Heart left ventricle (tissue), 16 donors: ENCODE measurements around the gene METRNL. TPM values are rescaled to one million over a fixed set of nuclear protein-coding genes. Genes with fewer than 3 reads are reported as not detected.

ENCODE experiments used
- ATAC-seq, 4 donors: fragments of 200-7000 bp; cut with Tn5 transposase; one replicate each; pipeline ENCODE4 v1.9.1; 2020 to 2022; ENCODE audit warnings: moderate library complexity in 4 of 4, mild to moderate bottlenecking in 3 of 4, moderate number of reproducible peaks in 1 of 4
- DNase-seq, 5 donors: peaks; one replicate each; pipeline ENCODE4 v3.0.0-alpha.2; 2020
- H3K27ac ChIP-seq, 12 donors: fragments of 200-600 bp; sonication (generic) in 4 of 12; one replicate each; pipeline versions ENCODE4 v1.5.0 to v1.8.0; 2016 to 2022; ENCODE audit warnings: mild to moderate bottlenecking in 2 of 12
- H3K27me3 ChIP-seq, 9 donors: fragments of 200-600 bp; sonication (generic) in 2 of 9; one replicate each; pipeline versions ENCODE4 v1.5.1 to v1.8.0; 2016 to 2022; ENCODE audit warnings: mild to moderate bottlenecking in 3 of 9
- H3K36me3 ChIP-seq, 9 donors: fragments of 200-600 bp; sonication (generic) in 2 of 9; one replicate each; pipeline versions ENCODE4 v1.5.0 to v1.8.0; 2018 to 2022; ENCODE audit warnings: mild to moderate bottlenecking in 2 of 9
- H3K4me1 ChIP-seq, 12 donors: fragments of 200-600 bp; sonication (generic) in 4 of 12; one replicate each; pipeline versions ENCODE4 v1.5.0 to v1.8.0; 2016 to 2022; ENCODE audit warnings: mild to moderate bottlenecking in 3 of 12
- H3K4me3 ChIP-seq, 12 donors: fragments of 200-600 bp; sonication (generic) in 4 of 12; one replicate each; pipeline versions ENCODE4 v1.5.0 to v1.8.0; 2017 to 2022; ENCODE audit warnings: mild to moderate bottlenecking in 9 of 12, moderate library complexity in 4 of 12
- H3K9me3 ChIP-seq, 12 donors: fragments of 200-600 bp; sonication (generic) in 4 of 12; one replicate each; pipeline versions ENCODE4 v1.5.0 to v1.8.0; 2016 to 2022; ENCODE audit warnings: mild to moderate bottlenecking in 1 of 12
- CTCF ChIP-seq, 12 donors: fragments of 200-600 bp; sonication (generic) in 4 of 12; IDR thresholded peaks; one replicate each; pipeline versions ENCODE4 v1.5.0 to v1.8.0; 2018 to 2022; ENCODE audit warnings: antibody characterized with exemption in 12 of 12, mild to moderate bottlenecking in 5 of 12
- POLR2A ChIP-seq, 2 donors: fragments of 450-650 bp; IDR thresholded peaks; one replicate each; pipeline ENCODE4 v1.6.1; 2017; ENCODE audit warnings: antibody characterized with exemption in 2 of 2, mild to moderate bottlenecking in 2 of 2, moderate library complexity in 2 of 2
- WGBS, 4 donors: extraction: QIAGEN DNeasy Blood & Tissue Kit in 2 of 4; methylation state at CpG; one replicate each; pipeline versions ENCODE4 v1.1.5 to v1.1.7; 2013 to 2018; 5-methylcytosine and 5-hydroxymethylcytosine counted together
- intact Hi-C, 10 donors: fragments of 100-400 bp; cut with DNase I; formaldehyde crosslinking; loops; one replicate each; pipeline versions ENCODE4 v1.11.1 to v1.14.2; 2022
- polyA plus RNA-seq, 2 donors: library from polyadenylated mRNA; stranded (reverse); fragments of 200-250 nt; gene quantifications; one replicate each; pipeline ENCODE4 v1.2.3, GENCODE V29; 2013
- total RNA-seq, 9 donors: library from RNA; depleted of rRNA in 2 of 9; stranded (reverse); fragments of >200 nt in 2 of 9; fragmentation: NEBNext Ultra II Directional in 3 of 9; extraction: Animal tissue kit (Norgen Biotek cat#: 25700) in 3 of 9; gene quantifications; one replicate each; pipeline versions ENCODE4 v1.1.0 to v1.2.4, GENCODE V29; 2016 to 2023
- donor health status: ischemic (EF 13 %, LVEDD 7.1; RV severe dilation, severe dysfunction).
- donor health status: healthy with polysubstance abuse.
- donor health status: DM: no; HTN: yes; CAD: no.
- donor health status: DM: no; HTN: no; CAD: no.
- donor health status: ischemic (EF 25% LVEDD 6.9; RV normal size, moderate dysfunction).
- donor health status: ischemic (EF 25% LVEDD 5.7; RV mildly dilated, moderate dysfunction).
- donor health status: healthy.
- donor health status: DM: yes; HTN: yes; CAD: no.
- donor health status: ischemic (EF 35%, LVEDD 5.7; RV mildly dilated, moderate dysfunction).
- donor health status: nonischemic (EF 11% LVEDD 7.7; RV severe dilation, severe dysfunction).
- donor health status: DM: yes; HTN: yes; CAD: no.
- donor health status: PGD.
- donor health status: ischemic (EF 29% LVEDD 5.4; RV normal size, mild dysfunction).
- donor health status: nonischemic (EF 23%, LVEDD 6.1; RV moderate dilation, normal function).

METRNL gene
- total and polyA plus RNA-seq, 11 donors, result 59.4 to 144 (median 79.5) TPM

- Histone ChIP-seq H3K9me3 (no peaks in the 10 kb centered on the region), H3K27ac (no peak overlapping the region), H3K27me3 (peaks cover 0 to 17% (median 0%) of the 10 kb centered on the region in 9 donors), H3K4me3 (no peak overlapping the region), H3K4me1 (peaks cover 0 to 60% (median 36%) of the 10 kb centered on the region in 12 donors), H3K36me3 (peaks cover 0 to 45% (median 31%) of the 10 kb centered on the region in 9 donors)
- TF ChIP-seq POLR2A (IDR thresholded peaks at IDR 0.05), result no peak
- no peak for TF ChIP-seq CTCF (IDR thresholded peaks at IDR 0.05)
- intact Hi-C loops, result no loop called here
- ATAC-seq (no peak), DNase-seq (no peak)
- 83 to 91% (median 89%) methylated on average over 19 to 26 of the region's 26 CpGs for WGBS, 4 donors
These were observed 17.2 kb downstream of the METRNL start for GRCh38 chr17:83096401-83097224.

- ATAC-seq, result no peak
- Histone ChIP-seq H3K4me1 (peaks cover 0 to 52% (median 36%) of the 10 kb centered on the region in 12 donors), H3K27ac (peak overlapping the region in 4 of 12 donors; percentile 68 to 86 (median 82)), H3K4me3 (no peak overlapping the region), H3K36me3 (peaks cover 0 to 34% (median 31%) of the 10 kb centered on the region in 9 donors), H3K27me3 (peaks cover 0 to 17% (median 0%) of the 10 kb centered on the region in 9 donors), H3K9me3 (no peaks in the 10 kb centered on the region)
- DNase-seq, result no peak
- 19 to 66% (median 57%) methylated on average over 2 to 14 of the region's 14 CpGs for WGBS, 4 donors
- intact Hi-C loops, result no loop called here
- TF ChIP-seq POLR2A (IDR thresholded peaks at IDR 0.05) (no peak), CTCF (IDR thresholded peaks at IDR 0.05) (no peak)
These were observed 18.4 kb downstream of the METRNL start for GRCh38 chr17:83097831-83098230.

- 31 to 37% (median 35%) methylated on average over 13 to 31 of the region's 31 CpGs for WGBS, 4 donors
- Histone ChIP-seq H3K36me3 (peaks cover 0 to 29% (median 26%) of the 10 kb centered on the region in 9 donors), H3K27ac (peak overlapping the region in 8 of 12 donors; percentile 64 to 86 (median 79)), H3K9me3 (no peaks in the 10 kb centered on the region), H3K4me3 (no peak overlapping the region), H3K27me3 (peaks cover 0 to 17% (median 0%) of the 10 kb centered on the region in 9 donors), H3K4me1 (peaks cover 0 to 45% (median 36%) of the 10 kb centered on the region in 12 donors)
- TF ChIP-seq POLR2A (IDR thresholded peaks at IDR 0.05) (no peak), CTCF (IDR thresholded peaks at IDR 0.05) (no peak)
- DNase-seq (no peak), ATAC-seq (peak; percentile 2 to 9 (median 4))
- intact Hi-C loops, result no loop called here
These were observed 19.1 kb downstream of the METRNL start for GRCh38 chr17:83098241-83099085.
